Measurements from ENCODE around the gene LDLRAD3. TPM values are rescaled to one million over a fixed set of nuclear protein-coding genes. Genes with fewer than 3 reads are reported as not detected.

LDLRAD3 gene
- total RNA-seq (under 1 TPM in 2 of 5 donors, not detected in 3; 0.18 to 0.22 TPM), total RNA-seq (0 to 0.98 (median 0.06) reads per million in 29 experiments)
- total RNA-seq (2013), result 0.04 TPM

- Histone ChIP-seq H3K27me3 (replicated peaks in 1 of 2; ENCODE audit: control insufficient read depth in 2 of 2, extremely low read depth in 1 of 2, insufficient read depth in 2 of 2, low read length in 1 of 2) (peaks cover 7 to 29% of the 10 kb centered on the region in 2 experiments), H3K4me1 (ENCODE audit: control insufficient read depth in 1 of 2, extremely low read depth in 1 of 2, insufficient read depth in 2 of 2, low read length in 2 of 2) (peaks cover 0 to 6% of the 10 kb centered on the region in 2 experiments), H3K9me3 (no peaks in the 10 kb centered on the region), H3K4me3 (ENCODE audit: control insufficient read depth in 1 of 2, extremely low read depth in 1 of 2, low read length in 1 of 2) (peak within 1 kb of the TSS; percentile 6 to 79), H3K27ac (ENCODE audit: low read length) (no peak within 1 kb of the TSS), H3K36me3 (ENCODE audit: control insufficient read depth in 2 of 2, extremely low read depth in 1 of 2, insufficient read depth in 1 of 2, low read length in 1 of 2) (no peaks in the 10 kb centered on the region)
- H3K36me3 Mint-ChIP-seq, result no peaks in the 10 kb centered on the region
- no peak within 1 kb of the TSS for H3K27ac Mint-ChIP-seq
- ChIA-PET POLR2A (no interaction called here), CTCF (no interaction called here)
- peaks cover 13 to 21% (median 17%) of the 10 kb centered on the region in 3 donors for H3K4me1 Mint-ChIP-seq
- H3K9me3 Mint-ChIP-seq, result no peaks in the 10 kb centered on the region
- peaks cover 55% of the 10 kb centered on the region in 2 donors for H3K27me3 Mint-ChIP-seq
- ATAC-seq (replicated peaks in 1 of 4), result peak; percentile 51 to 81 (median 70)
- WGBS (ENCODE audit: insufficient coverage), result under 1% methylated on average over 89 of the region's 97 CpGs
- H3K4me3 Mint-ChIP-seq, result peak within 1 kb of the TSS; percentile 67 to 89 (median 73)
- DNase-seq, result peak in 10 of 35 experiments; percentile 1 to 29 (median 9)
Measured at GRCh38 chr11:35943713-35944502, at the start of gene LDLRAD3. TSS of gene LDLRAD3 (plus strand) at chr11:35944062. CDS start at chr11:35944099, 37 bp downstream.

GRCh38 chr11:35897019-35897418, 46.8 kb upstream of the LDLRAD3 start:
- no peak for DNase-seq
- ChIA-PET CTCF (no interaction called here), POLR2A (no interaction called here)

GRCh38 chr11:35902961-35903360, 40.9 kb upstream of the LDLRAD3 start:
- POLR2A ChIA-PET, result no interaction called here
- ATAC-seq (replicated peaks in 1 of 4), result no peak
- Mint-ChIP-seq H3K4me1 (no peaks in the 10 kb centered on the region), H3K36me3 (no peaks in the 10 kb centered on the region), H3K4me3 (no peak overlapping the region), H3K27ac (no peak overlapping the region), H3K27me3 (peaks cover 4 to 8% of the 10 kb centered on the region in 2 donors), H3K9me3 (peaks cover 14 to 24% (median 16%) of the 10 kb centered on the region in 3 donors)
- CTCF ChIA-PET, result no interaction called here
- Histone ChIP-seq H3K4me3 (ENCODE audit: control insufficient read depth in 1 of 2, extremely low read depth in 1 of 2, low read length in 1 of 2) (no peak overlapping the region), H3K27me3 (replicated peaks in 1 of 2; ENCODE audit: control insufficient read depth in 2 of 2, extremely low read depth in 1 of 2, insufficient read depth in 2 of 2, low read length in 1 of 2) (peaks cover 0 to 9% of the 10 kb centered on the region in 2 experiments), H3K27ac (ENCODE audit: low read length) (no peak overlapping the region), H3K36me3 (ENCODE audit: control insufficient read depth in 2 of 2, extremely low read depth in 1 of 2, insufficient read depth in 1 of 2, low read length in 1 of 2) (no peaks in the 10 kb centered on the region), H3K4me1 (ENCODE audit: control insufficient read depth in 1 of 2, extremely low read depth in 1 of 2, insufficient read depth in 2 of 2, low read length in 2 of 2) (no peaks in the 10 kb centered on the region), H3K9me3 (no peaks in the 10 kb centered on the region)
- no peak for DNase-seq

More at GRCh38 chr11:35897019-35897418, 46.8 kb upstream of the LDLRAD3 start:
- Mint-ChIP-seq H3K4me1 (no peaks in the 10 kb centered on the region), H3K27ac (no peak overlapping the region), H3K27me3 (peaks cover 13 to 25% of the 10 kb centered on the region in 2 donors), H3K4me3 (no peak overlapping the region), H3K36me3 (no peaks in the 10 kb centered on the region), H3K9me3 (peaks cover 5 to 12% (median 6%) of the 10 kb centered on the region in 3 donors)
- no peak overlapping the region for H3K27ac ChIP-seq (ENCODE audit: low read length)
- H3K27me3 ChIP-seq (replicated peaks in 1 of 2; ENCODE audit: control insufficient read depth in 2 of 2, extremely low read depth in 1 of 2, insufficient read depth in 2 of 2, low read length in 1 of 2), result peaks cover 0 to 11% of the 10 kb centered on the region in 2 experiments
- 82% methylated on average over 3 of the region's 4 CpGs for WGBS (ENCODE audit: insufficient coverage)
- ATAC-seq (replicated peaks in 1 of 4), result no peak
- H3K36me3 ChIP-seq (ENCODE audit: control insufficient read depth in 2 of 2, extremely low read depth in 1 of 2, insufficient read depth in 1 of 2, low read length in 1 of 2), result no peaks in the 10 kb centered on the region
- no peaks in the 10 kb centered on the region for H3K9me3 ChIP-seq
- no peaks in the 10 kb centered on the region for H3K4me1 ChIP-seq (ENCODE audit: control insufficient read depth in 1 of 2, extremely low read depth in 1 of 2, insufficient read depth in 2 of 2, low read length in 2 of 2)
- no peak overlapping the region for H3K4me3 ChIP-seq (ENCODE audit: control insufficient read depth in 1 of 2, extremely low read depth in 1 of 2, low read length in 1 of 2)

- no peak overlapping the region for H3K4me3 ChIP-seq (ENCODE audit: control insufficient read depth in 1 of 2, extremely low read depth in 1 of 2, low read length in 1 of 2)
- H3K36me3 Mint-ChIP-seq, result no peaks in the 10 kb centered on the region
- H3K36me3 ChIP-seq (ENCODE audit: control insufficient read depth in 2 of 2, extremely low read depth in 1 of 2, insufficient read depth in 1 of 2, low read length in 1 of 2), result no peaks in the 10 kb centered on the region
- no peak overlapping the region for H3K4me3 Mint-ChIP-seq
- peaks cover 14 to 20% (median 16%) of the 10 kb centered on the region in 3 donors for H3K9me3 Mint-ChIP-seq
- no peak overlapping the region for H3K27ac Mint-ChIP-seq
- H3K27me3 Mint-ChIP-seq, result peaks cover 5 to 11% of the 10 kb centered on the region in 2 donors
- H3K9me3 ChIP-seq, result no peaks in the 10 kb centered on the region
- ATAC-seq (replicated peaks in 1 of 4) (no peak), DNase-seq (no peak)
- CTCF ChIA-PET, result no interaction called here
- H3K27ac ChIP-seq (ENCODE audit: low read length), result no peak overlapping the region
- H3K4me1 Mint-ChIP-seq, result no peaks in the 10 kb centered on the region
- POLR2A ChIA-PET, result interaction anchor here in 1 of 2 donors (0.6 kb wide), 1 partner anchor 34 kb away, joined by 3 read pairs; no protein-coding TSS in a partner anchor
- WGBS (ENCODE audit: insufficient coverage), result 74% methylated on average over 3 of the region's 3 CpGs
- no peaks in the 10 kb centered on the region for H3K4me1 ChIP-seq (ENCODE audit: control insufficient read depth in 1 of 2, extremely low read depth in 1 of 2, insufficient read depth in 2 of 2, low read length in 2 of 2)
- H3K27me3 ChIP-seq (replicated peaks in 1 of 2; ENCODE audit: control insufficient read depth in 2 of 2, extremely low read depth in 1 of 2, insufficient read depth in 2 of 2, low read length in 1 of 2), result peaks cover 0 to 4% of the 10 kb centered on the region in 2 experiments
Measured at GRCh38 chr11:35905646-35906276, 38.1 kb upstream of the LDLRAD3 start.

GRCh38 chr11:35906277-35906661, 37.6 kb upstream of the LDLRAD3 start:
- WGBS (ENCODE audit: insufficient coverage), result no CpG with 5 or more reads among the region's 2 CpGs
- Histone ChIP-seq H3K36me3 (ENCODE audit: control insufficient read depth in 2 of 2, extremely low read depth in 1 of 2, insufficient read depth in 1 of 2, low read length in 1 of 2) (no peaks in the 10 kb centered on the region), H3K27ac (ENCODE audit: low read length) (no peak overlapping the region), H3K4me3 (ENCODE audit: control insufficient read depth in 1 of 2, extremely low read depth in 1 of 2, low read length in 1 of 2) (no peak overlapping the region), H3K9me3 (no peaks in the 10 kb centered on the region), H3K27me3 (replicated peaks in 1 of 2; ENCODE audit: control insufficient read depth in 2 of 2, extremely low read depth in 1 of 2, insufficient read depth in 2 of 2, low read length in 1 of 2) (peaks cover 0 to 4% of the 10 kb centered on the region in 2 experiments), H3K4me1 (ENCODE audit: control insufficient read depth in 1 of 2, extremely low read depth in 1 of 2, insufficient read depth in 2 of 2, low read length in 2 of 2) (no peaks in the 10 kb centered on the region)
- no peak for DNase-seq
- no peak for ATAC-seq (replicated peaks in 1 of 4)
- no peaks in the 10 kb centered on the region for H3K4me1 Mint-ChIP-seq
- no peaks in the 10 kb centered on the region for H3K36me3 Mint-ChIP-seq
- peaks cover 14 to 19% (median 16%) of the 10 kb centered on the region in 3 donors for H3K9me3 Mint-ChIP-seq
- CTCF ChIA-PET, result no interaction called here
- POLR2A ChIA-PET, result interaction anchor here in 1 of 2 donors (0.6 kb wide), 1 partner anchor 35 kb away, joined by 3 read pairs; no protein-coding TSS in a partner anchor
- H3K27me3 Mint-ChIP-seq, result peaks cover 5 to 14% of the 10 kb centered on the region in 2 donors
- H3K4me3 Mint-ChIP-seq, result no peak overlapping the region
- H3K27ac Mint-ChIP-seq, result no peak overlapping the region

GRCh38 chr11:35906681-35907080, 37.2 kb upstream of the LDLRAD3 start:
- POLR2A ChIA-PET, result no interaction called here
- ATAC-seq (replicated peaks in 1 of 4), result no peak
- WGBS (ENCODE audit: insufficient coverage), result 100% methylated on average over 2 of the region's 3 CpGs
- Mint-ChIP-seq H3K27me3 (peaks cover 5 to 18% of the 10 kb centered on the region in 2 donors), H3K4me3 (no peak overlapping the region), H3K9me3 (peaks cover 12 to 15% (median 13%) of the 10 kb centered on the region in 3 donors), H3K36me3 (no peaks in the 10 kb centered on the region), H3K27ac (no peak overlapping the region), H3K4me1 (no peaks in the 10 kb centered on the region)
- CTCF ChIA-PET, result no interaction called here
- no peak for DNase-seq
- H3K4me1 ChIP-seq (ENCODE audit: control insufficient read depth in 1 of 2, extremely low read depth in 1 of 2, insufficient read depth in 2 of 2, low read length in 2 of 2), result no peaks in the 10 kb centered on the region
- peaks cover 0 to 4% of the 10 kb centered on the region in 2 experiments for H3K27me3 ChIP-seq (replicated peaks in 1 of 2; ENCODE audit: control insufficient read depth in 2 of 2, extremely low read depth in 1 of 2, insufficient read depth in 2 of 2, low read length in 1 of 2)
- H3K9me3 ChIP-seq, result no peaks in the 10 kb centered on the region
- no peak overlapping the region for H3K27ac ChIP-seq (ENCODE audit: low read length)
- no peak overlapping the region for H3K4me3 ChIP-seq (ENCODE audit: control insufficient read depth in 1 of 2, extremely low read depth in 1 of 2, low read length in 1 of 2)
- no peaks in the 10 kb centered on the region for H3K36me3 ChIP-seq (ENCODE audit: control insufficient read depth in 2 of 2, extremely low read depth in 1 of 2, insufficient read depth in 1 of 2, low read length in 1 of 2)

Measured in T-cell (primary cell).